Measurements from ENCODE around the gene ADSS2. TPM values are rescaled to one million over a fixed set of nuclear protein-coding genes. Genes with fewer than 3 reads are reported as not detected.

ADSS2 gene
- polyA plus RNA-seq, 3 donors, result 54.2 to 64.1 (median 61.3) TPM

- DNase-seq (ENCODE audit: extremely low read depth in 1 of 11, low read depth in 9 of 11, low spot score in 4 of 11), result no peak
These were observed 32.7 kb downstream of the ADSS2 start for GRCh38 chr1:244419024-244419423.

GRCh38 chr1:244414543-244414942 is 37.2 kb downstream of the ADSS2 start:
- no peak for DNase-seq (ENCODE audit: extremely low read depth in 1 of 11, low read depth in 9 of 11, low spot score in 4 of 11)

GRCh38 chr1:244413736-244414135 is 38.0 kb downstream of the ADSS2 start:
- no peak for DNase-seq (ENCODE audit: extremely low read depth in 1 of 11, low read depth in 9 of 11, low spot score in 4 of 11)

DNA sequence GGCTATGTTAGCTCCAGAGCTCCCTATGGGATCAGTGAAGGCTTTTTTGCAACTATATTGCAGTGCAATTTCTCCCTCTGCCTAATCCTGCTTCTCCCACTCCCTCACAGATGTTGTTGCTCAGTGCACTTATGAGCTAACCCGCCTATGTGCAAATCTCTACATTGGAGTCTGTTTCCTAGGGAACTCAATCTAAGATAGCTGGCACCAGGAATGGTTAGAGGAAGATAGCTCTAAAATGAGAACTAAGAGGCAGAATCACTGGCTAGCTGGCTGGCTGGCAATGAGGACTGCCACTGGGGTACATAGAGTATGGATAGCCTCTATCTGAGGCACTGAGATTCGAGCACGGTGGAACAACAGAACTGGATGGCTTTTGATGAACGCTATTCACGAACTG is 39.5 kb downstream of the ADSS2 start:
- DNase-seq (ENCODE audit: extremely low read depth in 1 of 11, low read depth in 9 of 11, low spot score in 4 of 11), result no peak

DNA sequence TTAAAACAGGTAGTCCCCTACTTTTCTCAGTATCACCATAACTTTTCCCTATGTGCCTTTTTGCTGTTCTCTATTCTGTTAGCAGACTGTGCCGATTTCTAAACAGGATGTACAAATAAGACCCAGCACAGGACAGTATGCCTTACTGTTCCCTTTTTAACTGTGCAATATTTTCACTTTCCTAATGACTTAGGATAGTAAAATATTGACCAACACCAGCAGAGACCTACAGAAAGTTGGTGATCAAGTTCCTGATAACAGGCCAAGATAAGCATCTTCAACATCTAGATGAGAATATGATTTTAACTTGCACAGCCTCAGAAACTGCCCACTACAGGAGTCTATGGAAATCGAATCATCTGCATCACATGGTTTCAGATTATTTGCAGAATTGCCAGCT is 42.0 kb downstream of the ADSS2 start:
- no peak for DNase-seq (ENCODE audit: extremely low read depth in 1 of 11, low read depth in 9 of 11, low spot score in 4 of 11)

DNA sequence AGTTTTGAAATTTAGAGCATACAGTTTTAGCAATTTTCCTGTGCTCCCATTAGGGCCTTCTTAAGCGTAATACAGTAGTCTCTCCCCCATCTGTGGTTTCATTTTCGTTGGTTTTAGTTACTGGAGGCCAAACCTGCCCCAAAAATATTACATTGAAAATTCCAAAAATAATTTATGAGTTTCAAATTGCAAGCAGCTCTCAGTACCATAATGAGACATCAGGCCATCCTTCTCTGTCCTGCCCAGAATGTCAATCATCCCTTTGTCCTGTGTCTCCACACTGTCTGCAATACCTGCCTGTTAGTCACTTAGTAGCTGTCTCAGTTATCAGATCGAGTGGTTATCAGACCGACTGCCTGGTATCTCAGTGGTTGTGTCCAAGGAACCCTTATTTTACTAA is 45.4 kb downstream of the ADSS2 start:
- DNase-seq (ENCODE audit: extremely low read depth in 1 of 11, low read depth in 9 of 11, low spot score in 4 of 11), result no peak

DNA sequence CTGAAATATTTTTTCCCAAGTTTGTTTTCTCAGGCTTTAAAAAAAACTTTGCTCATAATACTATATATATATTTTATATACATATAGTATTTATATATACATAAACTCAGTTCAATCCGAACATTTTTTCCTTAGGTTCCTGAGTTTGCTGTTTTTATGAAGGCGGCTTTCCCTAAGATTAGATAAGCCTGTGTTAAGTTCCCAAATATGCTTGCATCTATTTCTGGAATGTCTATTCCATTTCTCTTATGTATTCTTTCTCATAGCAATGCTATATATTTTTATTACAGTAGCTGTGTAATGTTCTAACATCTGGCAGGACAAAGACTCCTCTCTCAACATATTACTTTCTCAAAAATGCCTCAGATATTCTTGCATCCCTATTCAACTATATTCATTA is 45.9 kb downstream of the ADSS2 start:
- DNase-seq (ENCODE audit: extremely low read depth in 1 of 11, low read depth in 9 of 11, low spot score in 4 of 11), result no peak

GRCh38 chr1:244403431-244403830 is 48.3 kb downstream of the ADSS2 start:
- DNase-seq (ENCODE audit: extremely low read depth in 1 of 11, low read depth in 9 of 11, low spot score in 4 of 11), result no peak

GRCh38 chr1:244400974-244401373 is 50.7 kb downstream of the ADSS2 start:
- DNase-seq (ENCODE audit: extremely low read depth in 1 of 11, low read depth in 9 of 11, low spot score in 4 of 11), result no peak

GRCh38 chr1:244397131-244397530 is 54.6 kb downstream of the ADSS2 start:
- no peak for DNase-seq (ENCODE audit: extremely low read depth in 1 of 11, low read depth in 9 of 11, low spot score in 4 of 11)

- DNase-seq (ENCODE audit: extremely low read depth in 1 of 11, low read depth in 9 of 11, low spot score in 4 of 11), result no peak
These were observed 55.7 kb downstream of the ADSS2 start for GRCh38 chr1:244395965-244396364.

- DNase-seq (ENCODE audit: extremely low read depth in 1 of 11, low read depth in 9 of 11, low spot score in 4 of 11), result no peak
These were observed 56.6 kb downstream of the ADSS2 start for GRCh38 chr1:244394826-244395765.

- no peak for DNase-seq (ENCODE audit: extremely low read depth in 1 of 11, low read depth in 9 of 11, low spot score in 4 of 11)
These were observed 57.4 kb downstream of the ADSS2 start for GRCh38 chr1:244394346-244394745.

- no peak for DNase-seq (ENCODE audit: extremely low read depth in 1 of 11, low read depth in 9 of 11, low spot score in 4 of 11)
These were observed 58.0 kb downstream of the ADSS2 start for GRCh38 chr1:244393604-244394176.

GRCh38 chr1:244391761-244392160 is 59.9 kb downstream of the ADSS2 start:
- peak in 7 of 11 donors; percentile 6 to 38 (median 18) for DNase-seq (ENCODE audit: extremely low read depth in 1 of 11, low read depth in 9 of 11, low spot score in 4 of 11)

- no peak for DNase-seq (ENCODE audit: extremely low read depth in 1 of 11, low read depth in 9 of 11, low spot score in 4 of 11)
These were observed 62.7 kb downstream of the ADSS2 start for GRCh38 chr1:244388961-244389360.

- DNase-seq (ENCODE audit: extremely low read depth in 1 of 11, low read depth in 9 of 11, low spot score in 4 of 11), result no peak
These were observed 64.3 kb downstream of the ADSS2 start for GRCh38 chr1:244387415-244387814.

DNA sequence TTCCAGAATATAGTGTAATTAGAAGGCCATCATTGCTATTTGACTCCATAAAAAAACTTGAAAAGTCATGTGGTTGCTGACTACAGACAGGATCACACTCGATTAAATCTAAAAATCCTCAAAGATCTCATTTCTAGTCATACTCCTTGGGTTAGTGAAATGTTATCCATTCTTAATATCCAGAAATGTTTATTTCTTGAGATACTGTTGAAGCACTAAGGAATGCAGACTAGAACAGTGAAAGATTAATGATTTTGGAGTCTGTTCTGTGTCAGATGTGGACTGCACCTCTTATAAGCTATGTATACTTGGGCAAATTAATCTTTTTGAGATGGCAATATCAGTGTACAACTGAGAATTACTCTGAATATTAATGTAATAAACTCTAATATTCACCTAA is 65.1 kb downstream of the ADSS2 start:
- DNase-seq (ENCODE audit: extremely low read depth in 1 of 11, low read depth in 9 of 11, low spot score in 4 of 11), result no peak

DNA sequence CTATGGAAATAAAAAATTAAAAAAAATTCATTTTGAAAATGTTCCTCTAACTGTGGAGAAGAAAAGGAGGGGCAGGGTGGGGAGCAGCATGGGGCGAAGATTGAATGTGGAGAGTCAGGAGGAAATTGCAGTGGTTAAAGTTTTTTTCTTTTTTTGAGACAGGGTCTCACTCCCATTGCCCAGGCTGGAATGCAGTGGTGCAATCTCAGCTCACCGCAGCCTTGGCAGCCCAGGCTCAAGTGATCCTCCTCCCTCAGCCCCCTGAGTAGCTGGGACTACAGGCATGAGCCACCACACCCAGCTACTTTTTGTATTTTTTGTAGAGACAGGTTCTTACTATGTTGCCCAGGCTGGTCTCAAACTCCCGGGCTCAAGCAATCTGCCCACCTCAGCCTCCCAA is 67.6 kb downstream of the ADSS2 start:
- DNase-seq (ENCODE audit: extremely low read depth in 1 of 11, low read depth in 9 of 11, low spot score in 4 of 11), result no peak

DNA sequence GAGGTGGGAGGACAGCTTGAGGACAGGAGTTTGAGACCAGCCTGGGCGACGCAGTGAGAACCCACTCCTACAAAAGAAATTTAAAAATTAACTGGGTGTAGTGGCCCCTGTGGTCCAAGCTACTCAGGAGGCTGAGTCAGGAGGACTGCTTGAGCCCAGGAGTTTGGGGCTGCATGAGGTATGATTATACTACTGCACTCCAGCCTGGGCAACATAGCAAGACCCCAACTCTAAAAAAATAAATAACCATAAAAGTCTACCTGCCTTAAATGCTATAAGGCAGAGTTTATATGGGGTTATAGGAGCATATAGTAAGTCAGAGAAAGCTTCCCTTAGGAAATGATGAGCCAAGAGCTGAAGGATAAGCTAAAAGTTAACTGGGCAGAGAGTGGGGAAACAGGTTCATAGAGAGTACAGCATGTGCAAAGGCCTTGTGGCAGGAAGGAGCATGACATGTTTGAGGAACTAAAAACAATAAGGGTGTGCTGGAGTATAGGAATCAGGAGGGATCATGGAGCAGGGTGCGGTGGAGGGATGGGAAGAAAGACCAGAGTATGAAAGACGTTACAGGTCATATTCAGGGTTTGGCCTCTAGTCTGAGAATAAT is 68.3 kb downstream of the ADSS2 start:
- DNase-seq (ENCODE audit: extremely low read depth in 1 of 11, low read depth in 9 of 11, low spot score in 4 of 11), result no peak
